ENCODE data around the gene CDH15.
"Not testable (repeated sequence)": the region's sequence is repeated elsewhere in the genome, so short reads cannot be mapped to it uniquely, and the experiment has no call there.

- not testable (repeated sequence) for TF ChIP-seq POLR2A (IDR thresholded peaks at IDR 0.05; ENCODE audit: low read depth, low read length); TAF1 (IDR thresholded peaks at IDR 0.05; ENCODE audit: borderline replicate concordance, low read depth, low read length)
These were observed 72.7 kb downstream of the CDH15 start for GRCh38 chr16:89244264-89244663.

Data from GM12892 (cell line).